GM18517 (cell line): Measurements from ENCODE around the gene UBL4B.

Source experiments
- ATAC-seq: cut with Tn5 transposase; IDR thresholded peaks from one replicate; pipeline ENCODE4 v1.9.1; 2021; ENCODE audit warnings: mild to moderate bottlenecking, moderate library complexity; ENCODE audit not compliant: unreplicated experiment

UBL4B gene

GRCh38 chr1:110151175-110151669, 39.0 kb downstream of the UBL4B start:
- no peak for ATAC-seq

GRCh38 chr1:110152133-110152785, 40.0 kb downstream of the UBL4B start:
- no peak for ATAC-seq

DNA sequence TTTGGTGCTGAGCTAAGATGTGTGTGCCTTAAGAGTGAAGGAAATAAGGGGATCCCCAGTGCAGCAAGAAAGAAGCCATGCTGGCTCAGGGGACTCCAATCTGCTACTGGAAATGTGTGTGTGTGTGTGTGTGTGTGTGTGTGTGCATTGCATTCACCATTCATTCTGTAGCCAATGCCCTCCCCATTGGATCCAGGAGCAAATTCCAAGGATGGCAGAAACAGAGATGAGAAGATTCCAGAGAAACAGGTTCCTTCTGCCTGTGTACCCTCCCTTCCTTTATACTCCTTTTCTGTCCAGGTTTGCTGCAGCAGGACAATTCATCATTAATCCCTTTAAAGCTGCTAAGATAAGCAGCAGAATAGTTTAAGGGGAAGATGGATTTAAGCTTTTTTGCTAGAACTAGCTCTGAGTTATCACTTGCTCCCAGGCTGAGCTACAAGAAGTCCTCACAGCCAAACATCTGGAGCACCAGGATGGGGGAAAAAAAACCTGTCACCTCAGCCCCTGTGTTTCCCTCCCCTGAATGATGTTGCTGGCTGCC, 41.2 kb downstream of the UBL4B start:
- no peak for ATAC-seq

- ATAC-seq, result no peak
Observed at GRCh38 chr1:110155878-110156522, 43.8 kb downstream of the UBL4B start.

DNA sequence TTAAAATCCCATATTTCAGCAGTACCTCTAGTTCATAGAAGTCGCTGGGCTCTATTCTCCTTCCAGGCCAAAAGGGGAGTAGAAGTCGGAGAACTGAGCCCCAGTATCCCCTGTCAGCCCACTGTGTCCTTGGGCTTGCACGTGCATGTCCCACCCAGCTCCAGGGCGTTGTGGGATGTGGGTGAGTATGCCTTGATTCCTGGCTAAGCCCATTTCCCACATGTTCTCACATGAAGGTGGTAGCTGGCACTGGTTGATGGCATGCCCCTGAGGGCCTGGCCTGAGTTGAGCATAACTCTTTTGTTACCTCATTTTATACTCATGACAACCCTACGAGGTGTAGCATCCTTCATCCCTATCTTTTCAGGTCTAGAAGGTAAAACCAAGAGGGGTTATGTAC, 46.0 kb downstream of the UBL4B start:
- no peak for ATAC-seq

DNA sequence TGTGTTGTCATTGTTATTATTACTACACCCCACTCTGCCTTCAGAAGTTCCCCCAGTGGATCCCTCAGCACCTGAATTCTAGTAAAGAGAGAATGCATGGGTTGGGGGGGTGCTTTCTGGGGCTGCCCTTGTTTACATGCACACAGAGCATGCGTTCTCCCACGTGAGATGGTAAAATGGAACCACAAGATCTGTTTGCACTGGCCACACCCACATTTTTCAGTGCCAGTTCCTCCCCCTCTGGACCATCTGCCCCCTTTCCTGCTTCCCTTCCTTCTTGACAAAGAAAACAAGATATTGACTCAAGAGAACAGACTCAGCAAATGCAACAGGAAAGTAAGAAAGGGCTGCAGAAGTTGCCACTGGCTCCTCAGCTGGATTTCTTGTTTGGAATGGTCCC, 46.9 kb downstream of the UBL4B start:
- no peak for ATAC-seq

DNA sequence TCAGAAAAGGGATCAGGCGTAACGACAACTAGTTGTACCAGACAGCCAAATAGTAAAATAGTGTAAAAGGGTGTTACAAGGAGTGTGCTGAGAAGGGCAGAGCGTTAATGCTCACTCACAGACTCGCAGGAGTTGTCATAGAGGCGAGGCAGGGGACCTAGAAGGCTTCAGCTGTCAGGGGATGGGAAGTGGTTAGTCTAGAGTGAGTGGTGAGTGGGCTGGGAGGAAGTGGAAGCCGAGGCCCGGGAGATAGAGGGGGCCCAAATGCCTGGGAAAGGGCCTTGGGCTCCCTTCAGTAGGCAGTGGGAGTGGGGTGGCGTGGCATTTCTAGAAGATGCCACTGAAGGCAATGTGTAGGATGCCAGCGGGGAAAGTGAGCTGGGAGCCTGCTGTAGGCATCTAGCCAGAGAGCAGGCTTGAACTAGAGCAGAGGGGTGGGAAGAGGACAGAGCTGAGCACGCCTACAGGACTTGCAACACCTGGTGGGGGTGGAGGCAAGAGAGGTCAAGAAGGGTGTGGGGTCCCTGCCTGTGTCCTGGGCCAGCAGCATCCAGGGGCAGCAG, 48.4 kb downstream of the UBL4B start:
- ATAC-seq, result no peak

- no peak for ATAC-seq
Observed at GRCh38 chr1:110161165-110161564, 48.9 kb downstream of the UBL4B start.

GRCh38 chr1:110161849-110162248, 49.6 kb downstream of the UBL4B start:
- no peak for ATAC-seq
